Liver (tissue), 9 donors: ENCODE results near the gene OR5H14. TPM values are rescaled to one million over a fixed set of nuclear protein-coding genes. Genes with fewer than 3 reads are reported as not detected.

Experiments used
- DNase-seq: peaks from one replicate; pipeline ENCODE4 v3.0.0-alpha.2; 2017; ENCODE audit warnings: low spot score
- H3K27ac ChIP-seq, 2 donors: one replicate each; pipeline ENCODE4 v1.7.0; 2013; ENCODE audit warnings: inconsistent platforms in 2 of 2, low read length in 2 of 2, control low read depth in 1 of 2, low read depth in 1 of 2, mild to moderate bottlenecking in 1 of 2
- H3K27me3 ChIP-seq, 4 donors: one replicate each; pipeline versions ENCODE4 v1.6.1 to v1.7.0; 2013; ENCODE audit warnings: low read length in 3 of 4, inconsistent platforms in 1 of 4, mild to moderate bottlenecking in 1 of 4, moderate library complexity in 1 of 4; ENCODE audit not compliant: control insufficient read depth in 4 of 4, insufficient read depth in 4 of 4
- H3K36me3 ChIP-seq, 4 donors: one replicate each; pipeline versions ENCODE4 v1.6.1 to v1.7.0; 2013; ENCODE audit warnings: low read length in 3 of 4, mild to moderate bottlenecking in 3 of 4, low read depth in 1 of 4, moderate library complexity in 1 of 4; ENCODE audit not compliant: control insufficient read depth in 4 of 4, insufficient read depth in 3 of 4
- H3K4me1 ChIP-seq, 4 donors: one replicate each; pipeline versions ENCODE4 v1.6.1 to v1.7.0; 2013; ENCODE audit warnings: low read length in 3 of 4, mild to moderate bottlenecking in 3 of 4, moderate library complexity in 1 of 4; ENCODE audit not compliant: control insufficient read depth in 4 of 4, insufficient read depth in 4 of 4
- H3K4me3 ChIP-seq, 3 donors: one replicate each; pipeline versions ENCODE4 v1.6.1 to v1.7.0; 2013; ENCODE audit warnings: low read length in 3 of 3, control low read depth in 1 of 3, low read depth in 1 of 3, mild to moderate bottlenecking in 1 of 3
- H3K9ac ChIP-seq, 2 donors: one replicate each; pipeline ENCODE4 v1.7.0; 2013; ENCODE audit warnings: low read length in 2 of 2, mild to moderate bottlenecking in 2 of 2, moderate library complexity in 2 of 2, control low read depth in 1 of 2, low read depth in 1 of 2
- H3K9me3 ChIP-seq, 4 donors: one replicate each; pipeline versions ENCODE4 v1.6.1 to v1.7.0; 2013; ENCODE audit warnings: low read length in 3 of 4; ENCODE audit not compliant: control insufficient read depth in 4 of 4
- CTCF ChIP-seq: fragments of 150-350 bp; IDR thresholded peaks from 2 replicates; pipeline ENCODE4 v1.5.1; 2017; ENCODE audit warnings: improper control_type of control experiment, low read depth, low read length; ENCODE audit not compliant: missing input control
- FOXA1 ChIP-seq: IDR thresholded peaks from 2 replicates; pipeline ENCODE4 v1.6.1; 2016; ENCODE audit warnings: antibody characterized with exemption
- FOXA2 ChIP-seq: IDR thresholded peaks from 2 replicates; pipeline ENCODE4 v1.6.1; 2016; ENCODE audit warnings: antibody characterized with exemption
- GABPA ChIP-seq, 2 donors: IDR thresholded peaks in 1 of 2; conservative IDR thresholded peaks in 1 of 2; 2 replicates each; pipeline ENCODE4 v1.6.1; 2016; ENCODE audit warnings: antibody characterized with exemption in 2 of 2, mild to moderate bottlenecking in 1 of 2, moderate library complexity in 1 of 2
- HNF4A ChIP-seq, 2 donors: conservative IDR thresholded peaks; 2 replicates each; pipeline ENCODE4 v1.6.1; 2016; ENCODE audit warnings: antibody characterized with exemption in 2 of 2, mild to moderate bottlenecking in 2 of 2
- HNF4G ChIP-seq: IDR thresholded peaks from 2 replicates; pipeline ENCODE4 v1.6.1; 2016; ENCODE audit warnings: antibody characterized with exemption
- JUND ChIP-seq, 2 donors: IDR thresholded peaks; 2 replicates each; pipeline ENCODE4 v1.6.1; 2016; ENCODE audit warnings: antibody characterized with exemption in 2 of 2
- NR2F2 ChIP-seq: IDR thresholded peaks from 2 replicates; pipeline ENCODE4 v1.6.1; 2016; ENCODE audit warnings: antibody characterized with exemption
- RAD21 ChIP-seq, 2 donors: IDR thresholded peaks; 2 replicates each; pipeline ENCODE4 v1.6.1; 2016; ENCODE audit warnings: antibody characterized with exemption in 2 of 2, mild to moderate bottlenecking in 2 of 2
- REST ChIP-seq: IDR thresholded peaks from 2 replicates; pipeline ENCODE4 v1.6.1; 2016; ENCODE audit warnings: antibody characterized with exemption, mild to moderate bottlenecking
- RXRA ChIP-seq, 2 donors: IDR thresholded peaks; 2 replicates each; pipeline ENCODE4 v1.6.1; 2017 to 2018; ENCODE audit warnings: antibody characterized with exemption in 2 of 2, mild to moderate bottlenecking in 1 of 2
- SP1 ChIP-seq: IDR thresholded peaks from 2 replicates; pipeline ENCODE4 v1.6.1; 2018; ENCODE audit warnings: antibody characterized with exemption, mild to moderate bottlenecking
- TAF1 ChIP-seq: conservative IDR thresholded peaks from 2 replicates; pipeline ENCODE4 v1.6.1; 2016; ENCODE audit warnings: antibody characterized with exemption, mild to moderate bottlenecking
- YY1 ChIP-seq: IDR thresholded peaks from 2 replicates; pipeline ENCODE4 v1.6.1; 2016; ENCODE audit warnings: antibody characterized with exemption, mild to moderate bottlenecking
- WGBS: extraction: QIAGEN DNeasy Blood & Tissue Kit; methylation state at CpG from one replicate; pipeline ENCODE4 v1.1.7; 2013; 5-methylcytosine and 5-hydroxymethylcytosine counted together
- polyA plus RNA-seq, 2 donors: library from polyadenylated mRNA; stranded (reverse) in 1 of 2; unstranded in 1 of 2; fragments of 200-250 nt in 1 of 2; fragments of >200 nt in 1 of 2; fragmentation: Nextera tagmentation in 1 of 2; extraction: Ambion mirVana in 1 of 2; gene quantifications; one replicate each; pipeline versions ENCODE4 v1.2.1 to v1.2.3, GENCODE V29; 2013 to 2015
- total RNA-seq, 2 donors: library from RNA; depleted of rRNA; stranded (reverse); fragments of >200 nt; gene quantifications; one replicate each; pipeline ENCODE4 v1.2.3, GENCODE V29; 2014
- TF ChIP-seq, protein P1 (sequence below): IDR thresholded peaks from 2 replicates; pipeline ENCODE4 v1.6.1; 2016; ENCODE audit warnings: antibody characterized with exemption
- TF ChIP-seq, protein P2 (sequence below): IDR thresholded peaks from 2 replicates; pipeline ENCODE4 v1.6.1; 2016; ENCODE audit warnings: antibody characterized with exemption
- TF ChIP-seq, protein P3 (sequence below): IDR thresholded peaks from 2 replicates; pipeline ENCODE4 v1.6.1; 2016; ENCODE audit warnings: antibody characterized with exemption
- donor health status: healthy.
- donor health status: healthy.
- donor health status: healthy.
- donor health status: healthy.
- donor health status: healthy.

Gene OR5H14
- total and polyA plus RNA-seq, 4 donors = not detected

- WGBS = 54% methylated on average over 3 of the region's 3 CpGs
- H3K9ac ChIP-seq = no peak overlapping the region
Measured at GRCh38 chr3:98114264-98114663, 33.0 kb upstream of the OR5H14 start.

DNA sequence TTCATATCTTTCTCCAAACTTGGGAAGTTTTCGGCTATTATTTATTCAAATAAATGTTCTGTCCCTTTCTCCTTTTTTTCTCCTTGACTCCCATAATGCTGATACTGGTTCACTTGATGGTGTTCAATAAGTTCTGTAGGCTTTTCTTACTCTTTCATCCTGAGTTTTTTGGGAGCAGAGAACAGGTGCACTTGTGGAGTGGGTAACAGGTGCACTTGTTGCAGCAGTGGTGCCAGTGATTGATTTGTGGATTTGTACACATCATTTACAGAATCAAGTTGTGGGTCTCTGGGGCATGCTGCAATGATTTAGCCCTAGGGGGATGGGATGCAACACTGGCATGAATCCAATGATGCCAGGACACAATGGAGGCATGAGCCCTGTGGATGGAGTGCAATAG lies 31.6 kb upstream of the OR5H14 start:
- H3K4me3 ChIP-seq = no peak overlapping the region
- H3K27ac ChIP-seq = no peak overlapping the region
- H3K4me1 ChIP-seq = no peaks in the 10 kb centered on the region
- no peak for DNase-seq
- 94% methylated on average over 1 of the region's 1 CpG for WGBS
- no peak for TF ChIP-seq RAD21 (IDR thresholded peaks at IDR 0.05)
- TF ChIP-seq FOXA2 = no peak
- no peak for TF ChIP-seq HNF4G
- TF ChIP-seq, protein P1, sequence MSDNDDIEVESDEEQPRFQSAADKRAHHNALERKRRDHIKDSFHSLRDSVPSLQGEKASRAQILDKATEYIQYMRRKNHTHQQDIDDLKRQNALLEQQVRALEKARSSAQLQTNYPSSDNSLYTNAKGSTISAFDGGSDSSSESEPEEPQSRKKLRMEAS = no peak
- no peak for TF ChIP-seq SP1
- TF ChIP-seq, protein P2, sequence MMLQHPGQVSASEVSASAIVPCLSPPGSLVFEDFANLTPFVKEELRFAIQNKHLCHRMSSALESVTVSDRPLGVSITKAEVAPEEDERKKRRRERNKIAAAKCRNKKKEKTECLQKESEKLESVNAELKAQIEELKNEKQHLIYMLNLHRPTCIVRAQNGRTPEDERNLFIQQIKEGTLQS = no peak
- no peak for TF ChIP-seq TAF1
- no peak for TF ChIP-seq HNF4A (conservative IDR thresholded peaks at IDR 0.05)
- TF ChIP-seq RXRA (IDR thresholded peaks at IDR 0.05) = no peak
- no peak for TF ChIP-seq FOXA1
- no peak for TF ChIP-seq REST
- no peak for TF ChIP-seq JUND (IDR thresholded peaks at IDR 0.05)
- TF ChIP-seq, protein P3, sequence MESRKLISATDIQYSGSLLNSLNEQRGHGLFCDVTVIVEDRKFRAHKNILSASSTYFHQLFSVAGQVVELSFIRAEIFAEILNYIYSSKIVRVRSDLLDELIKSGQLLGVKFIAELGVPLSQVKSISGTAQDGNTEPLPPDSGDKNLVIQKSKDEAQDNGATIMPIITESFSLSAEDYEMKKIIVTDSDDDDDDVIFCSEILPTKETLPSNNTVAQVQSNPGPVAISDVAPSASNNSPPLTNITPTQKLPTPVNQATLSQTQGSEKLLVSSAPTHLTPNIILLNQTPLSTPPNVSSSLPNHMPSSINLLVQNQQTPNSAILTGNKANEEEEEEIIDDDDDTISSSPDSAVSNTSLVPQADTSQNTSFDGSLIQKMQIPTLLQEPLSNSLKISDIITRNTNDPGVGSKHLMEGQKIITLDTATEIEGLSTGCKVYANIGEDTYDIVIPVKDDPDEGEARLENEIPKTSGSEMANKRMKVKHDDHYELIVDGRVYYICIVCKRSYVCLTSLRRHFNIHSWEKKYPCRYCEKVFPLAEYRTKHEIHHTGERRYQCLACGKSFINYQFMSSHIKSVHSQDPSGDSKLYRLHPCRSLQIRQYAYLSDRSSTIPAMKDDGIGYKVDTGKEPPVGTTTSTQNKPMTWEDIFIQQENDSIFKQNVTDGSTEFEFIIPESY = no peak
- TF ChIP-seq YY1 = no peak
- TF ChIP-seq CTCF = no peak
- no peak for TF ChIP-seq NR2F2
- TF ChIP-seq GABPA (IDR thresholded peaks at IDR 0.05 in 1 of 2, conservative IDR thresholded peaks at IDR 0.05 in 1 of 2) = no peak
- H3K36me3 ChIP-seq = no peaks in the 10 kb centered on the region
- peaks cover 0 to 4% (median 0%) of the 10 kb centered on the region in 4 donors for H3K27me3 ChIP-seq
- H3K9ac ChIP-seq = no peak overlapping the region
- peaks cover 3 to 26% (median 5%) of the 10 kb centered on the region in 4 donors for H3K9me3 ChIP-seq

More at GRCh38 chr3:98114264-98114663, 33.0 kb upstream of the OR5H14 start:
- Histone ChIP-seq H3K9me3 (peaks cover 5 to 32% (median 8%) of the 10 kb centered on the region in 4 donors), H3K4me3 (no peak overlapping the region), H3K27me3 (peaks cover 0 to 4% (median 0%) of the 10 kb centered on the region in 4 donors), H3K27ac (no peak overlapping the region), H3K36me3 (no peaks in the 10 kb centered on the region), H3K4me1 (no peaks in the 10 kb centered on the region)
- no peak for DNase-seq
- TF ChIP-seq SP1 (no peak), FOXA1 (no peak), HNF4A (conservative IDR thresholded peaks at IDR 0.05) (no peak), YY1 (no peak), JUND (IDR thresholded peaks at IDR 0.05) (no peak)
- TF ChIP-seq, protein P2 = no peak
